ENCODE results near the gene KLF16.
A peak's percentile ranks its signal among the peaks of the same experiment; 100 is the strongest.

KLF16 gene

DNA sequence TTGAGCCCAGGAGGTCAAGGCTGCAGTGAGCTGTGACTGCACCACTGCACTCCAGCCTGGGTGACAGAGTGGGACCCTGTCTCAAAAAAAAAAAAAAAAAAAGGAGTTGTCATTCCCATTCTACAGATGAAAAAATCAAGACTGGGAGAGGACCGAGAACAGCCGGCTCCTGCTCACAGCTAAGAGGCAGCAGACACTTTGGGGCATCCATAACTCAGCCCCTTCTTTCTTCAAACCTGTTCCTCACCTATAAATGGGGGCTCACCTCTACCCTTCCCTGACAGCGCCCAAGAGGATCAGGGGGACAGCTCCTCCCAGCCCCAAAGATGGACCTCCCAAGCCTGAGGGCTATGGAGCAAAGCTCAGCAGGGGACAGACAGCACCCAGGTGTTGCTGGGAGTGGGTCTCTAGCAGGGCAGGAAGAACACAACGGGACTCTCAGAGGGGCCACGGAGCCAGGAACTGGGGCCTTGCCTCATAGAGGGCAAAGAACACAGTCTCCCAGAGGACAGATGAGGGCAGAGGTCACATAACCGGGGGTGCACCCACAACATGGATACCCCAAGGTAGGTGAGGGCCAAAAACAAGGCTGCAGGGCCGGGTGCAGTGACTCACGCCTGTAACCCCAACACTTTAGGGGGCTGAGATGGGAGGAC is 3.4 kb upstream of the KLF16 start:
- no peak for DNase-seq

DNA sequence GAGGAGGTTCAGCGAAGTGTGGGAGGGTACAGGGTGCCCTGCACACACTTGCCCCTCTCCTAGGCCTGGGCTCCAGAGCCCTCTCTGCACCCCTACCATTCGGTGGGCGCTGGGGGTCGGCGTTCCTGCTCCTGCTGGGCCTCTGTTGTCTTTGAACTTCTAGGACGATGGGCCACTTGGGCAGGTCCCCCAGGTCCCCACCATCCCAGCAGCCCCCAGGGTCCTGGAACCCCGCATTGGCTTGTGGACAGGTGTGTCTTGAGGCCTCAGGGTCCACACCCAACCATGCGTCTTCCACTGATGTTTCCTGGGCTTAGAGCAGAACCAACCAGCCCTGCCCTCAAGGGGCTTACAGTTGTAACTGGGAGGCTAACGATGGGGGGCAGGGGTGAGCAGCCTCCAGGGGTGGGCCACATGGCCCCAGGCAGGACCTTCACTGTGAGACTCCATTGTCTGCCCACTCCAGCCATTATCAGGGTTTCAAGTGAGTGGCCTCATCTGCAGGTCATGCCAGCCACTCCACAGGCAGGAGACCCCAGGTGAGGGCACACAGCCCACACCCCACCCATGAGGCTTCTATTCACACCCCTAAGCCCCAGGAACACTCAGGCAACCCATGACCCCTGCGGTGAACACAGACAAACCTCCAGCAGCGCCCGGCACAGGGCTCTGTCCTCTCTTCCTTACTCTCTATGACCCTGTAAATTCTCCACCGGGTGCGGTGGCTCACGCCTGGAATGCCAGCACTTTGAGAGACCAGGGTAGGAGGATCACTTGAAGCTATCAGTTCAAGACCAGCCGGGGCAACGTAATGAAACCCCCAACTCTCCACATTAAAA is 2.0 kb upstream of the KLF16 start:
- no peak for DNase-seq

DNA sequence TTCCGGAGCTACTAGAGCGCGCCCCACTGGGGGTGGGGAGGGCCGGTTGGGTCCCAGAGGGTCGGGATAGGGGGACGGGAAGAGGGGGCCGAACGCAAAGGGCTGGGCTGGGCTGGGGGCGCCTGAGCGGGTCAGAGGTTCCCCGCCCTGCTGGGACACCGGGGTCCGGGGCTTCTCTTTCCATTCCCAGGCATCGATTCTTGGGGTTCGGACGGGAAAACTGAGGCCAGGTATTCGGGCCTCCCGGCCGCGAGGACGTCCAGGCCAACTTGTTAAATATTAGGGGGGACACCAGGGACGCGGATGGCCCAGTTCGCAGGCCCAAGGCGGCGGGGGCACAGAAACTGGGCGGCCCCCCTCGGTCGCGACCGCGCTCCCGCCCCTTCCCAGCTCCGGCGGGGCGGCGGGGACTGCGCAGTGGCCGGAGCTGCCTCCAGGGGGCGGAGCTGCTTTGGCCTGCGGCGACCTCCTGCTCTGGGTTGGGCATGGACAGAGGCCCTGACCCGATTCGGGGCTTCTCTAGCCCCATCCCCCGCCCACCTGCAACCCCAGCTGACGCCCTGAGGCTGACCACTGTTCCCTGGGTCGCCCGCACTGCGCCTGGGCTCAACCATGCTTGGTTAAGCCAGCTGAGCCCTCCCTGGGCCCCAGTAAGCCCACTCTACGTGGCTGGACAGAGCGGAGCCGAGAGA is 1.2 kb upstream of the KLF16 start:
- peak; percentile 82 for DNase-seq

DNA sequence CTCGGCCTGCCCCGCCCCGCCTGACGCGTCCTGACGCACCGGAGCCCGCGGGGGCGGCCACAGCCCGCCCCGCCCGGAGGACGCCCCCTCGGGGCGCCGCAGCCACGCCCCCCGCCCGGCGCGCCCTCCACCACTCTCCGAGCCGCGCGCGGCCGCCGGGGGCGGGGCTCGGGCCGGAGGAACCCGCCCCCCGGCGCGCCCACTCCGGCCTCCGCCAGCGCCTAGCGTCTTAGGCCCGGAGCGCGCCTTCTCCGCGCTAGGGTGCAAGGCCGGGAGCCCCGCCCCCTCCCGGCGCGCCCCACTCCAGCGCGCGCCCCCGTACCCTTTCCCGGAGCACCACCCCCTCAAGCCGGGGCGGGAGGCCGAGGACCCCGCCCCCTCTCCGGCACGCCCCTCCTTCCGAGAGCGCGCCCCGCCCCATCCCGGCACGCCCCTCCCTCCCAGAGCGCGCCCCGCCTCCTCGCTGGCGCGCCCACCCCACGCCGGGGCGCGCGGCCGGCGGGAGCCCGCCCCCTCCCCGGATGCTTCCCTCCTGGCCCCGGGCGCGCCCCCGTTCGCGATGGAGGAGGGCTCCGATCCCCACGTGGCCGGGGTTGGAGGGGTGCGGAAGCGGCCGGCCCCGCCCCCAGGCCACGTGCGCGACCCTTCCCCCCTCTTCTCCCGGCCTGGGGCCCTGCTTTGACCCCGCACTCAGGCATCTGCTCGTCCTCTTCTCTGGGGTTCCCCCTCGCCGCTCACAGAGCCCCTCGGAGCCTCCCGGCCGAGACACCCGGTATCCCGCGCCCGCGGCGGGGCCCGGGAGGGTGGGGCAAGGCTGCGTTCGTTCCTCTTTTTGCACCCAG is 480 bp upstream of the KLF16 start:
- peak; percentile 94 for DNase-seq

DNA sequence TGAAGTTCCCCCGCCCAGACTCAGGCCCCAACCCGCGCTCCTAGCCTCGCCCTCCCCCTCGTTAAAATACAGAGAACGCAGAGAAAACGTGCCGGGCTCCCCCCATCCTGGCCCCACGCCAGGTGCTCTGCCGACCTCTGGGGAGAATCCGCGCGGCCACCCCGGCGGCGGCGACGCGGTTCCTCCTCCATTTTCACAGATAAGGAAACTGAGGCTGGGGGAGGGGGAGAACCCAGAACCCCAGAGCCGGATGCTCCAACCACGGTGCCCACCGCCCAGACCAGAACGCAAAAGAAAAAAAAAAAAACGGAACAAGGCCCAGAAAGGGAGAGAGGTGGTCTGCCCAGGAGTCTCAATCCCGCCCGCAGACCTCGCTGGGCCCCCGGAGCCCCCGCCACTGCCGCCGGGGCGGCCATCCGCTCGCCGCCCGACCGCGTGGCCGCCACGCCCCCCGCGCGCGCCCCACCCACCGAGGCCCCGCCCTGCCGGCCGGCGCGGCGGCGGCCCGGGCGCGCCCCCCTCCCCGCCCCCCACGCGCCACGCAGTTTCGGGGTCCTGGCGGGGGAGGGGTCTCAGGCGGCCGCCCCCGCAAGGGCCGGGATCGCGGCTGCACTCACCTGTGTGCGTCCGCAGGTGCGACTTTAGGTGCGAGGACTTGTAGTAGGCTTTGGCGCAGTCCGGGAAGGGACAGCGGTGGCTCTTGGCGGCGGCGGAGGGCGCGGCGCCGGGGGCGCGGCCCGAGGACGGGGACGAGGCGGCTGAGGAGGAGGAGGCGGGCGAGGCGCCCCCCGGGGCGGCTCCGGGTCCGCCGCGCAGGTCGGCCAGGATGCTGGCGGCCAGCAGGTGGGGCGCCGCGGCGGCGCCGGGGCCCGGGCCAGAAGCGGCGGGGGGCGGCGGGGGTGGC is 703 bp downstream of the KLF16 start:
- peak; percentile 58 for DNase-seq

DNA sequence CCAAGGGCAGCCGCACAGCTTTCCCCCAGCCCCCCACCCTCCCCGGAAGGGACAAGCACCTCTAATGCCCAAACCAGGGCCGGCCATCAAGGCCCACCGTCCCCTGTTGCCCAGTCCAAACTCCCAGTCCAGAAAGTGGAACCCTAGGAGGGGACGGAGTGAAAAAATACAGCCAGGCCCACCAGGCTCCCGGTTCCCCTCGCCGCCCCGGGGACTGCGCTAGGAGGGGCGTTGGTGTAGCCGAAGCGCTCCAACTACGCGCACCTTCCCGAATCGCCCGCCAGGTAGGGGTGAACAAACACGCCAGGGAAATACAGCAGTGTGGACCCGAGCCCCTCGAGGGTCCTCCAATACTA is 1.3 kb downstream of the KLF16 start:
- no peak for DNase-seq

DNA sequence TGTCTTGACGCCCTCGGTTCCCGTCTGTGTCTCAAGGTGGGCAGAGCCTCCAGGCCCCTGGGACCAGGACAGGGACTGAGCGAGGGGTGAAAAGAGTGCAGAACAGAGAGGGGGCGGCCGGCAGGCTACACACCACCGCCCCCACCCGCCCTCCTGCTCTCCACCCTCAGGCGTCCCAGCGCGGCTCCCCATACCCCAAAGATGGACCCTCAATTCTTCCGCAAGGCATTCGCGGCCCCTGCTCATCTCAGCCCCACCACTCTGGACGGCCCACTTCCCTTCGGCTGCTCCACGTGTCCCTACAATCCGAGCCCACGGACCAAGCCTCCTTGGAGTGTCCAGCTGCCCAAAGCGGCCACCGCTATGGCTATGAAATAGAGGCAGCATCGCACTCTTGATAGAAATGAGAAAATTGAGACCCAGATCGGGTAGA is 1.8 kb downstream of the KLF16 start:
- no peak for DNase-seq

DNA sequence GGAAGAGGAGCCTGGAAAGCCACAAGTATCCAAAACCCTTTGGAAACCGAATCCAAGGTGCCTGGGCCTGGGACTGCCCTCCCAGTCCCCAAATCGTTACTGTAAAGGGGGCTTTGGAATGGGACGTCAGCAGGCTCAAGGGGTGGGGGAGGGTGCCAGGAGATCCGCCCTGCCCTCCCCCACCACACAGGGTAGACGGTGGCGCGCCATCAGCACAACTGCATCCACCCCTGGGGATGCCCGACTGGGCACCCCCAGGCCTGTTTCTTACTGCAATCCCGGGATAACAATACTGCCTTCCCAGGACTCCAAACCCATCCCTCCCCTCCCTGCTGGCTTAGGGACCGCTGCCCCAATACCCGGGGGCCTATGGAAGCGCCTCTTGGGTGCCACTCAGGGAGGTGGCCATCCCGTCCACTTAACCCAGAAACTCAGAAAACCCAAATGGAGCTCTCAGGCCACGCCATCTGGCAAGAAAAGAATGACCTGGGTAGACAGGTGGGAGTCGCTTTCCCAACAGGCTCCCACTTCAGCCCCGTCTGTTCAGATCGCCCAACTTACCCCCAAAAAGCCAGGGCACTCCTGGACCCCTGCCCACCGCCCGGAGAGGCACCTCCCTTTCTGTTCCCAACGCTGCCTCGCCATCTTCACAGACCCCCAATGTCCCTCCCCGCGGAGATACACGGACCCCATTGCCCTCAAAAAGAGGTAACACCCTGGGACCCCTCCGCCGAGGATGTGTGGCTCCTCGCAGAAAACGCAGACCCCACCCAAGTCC is 2.4 kb downstream of the KLF16 start:
- no peak for DNase-seq

DNA sequence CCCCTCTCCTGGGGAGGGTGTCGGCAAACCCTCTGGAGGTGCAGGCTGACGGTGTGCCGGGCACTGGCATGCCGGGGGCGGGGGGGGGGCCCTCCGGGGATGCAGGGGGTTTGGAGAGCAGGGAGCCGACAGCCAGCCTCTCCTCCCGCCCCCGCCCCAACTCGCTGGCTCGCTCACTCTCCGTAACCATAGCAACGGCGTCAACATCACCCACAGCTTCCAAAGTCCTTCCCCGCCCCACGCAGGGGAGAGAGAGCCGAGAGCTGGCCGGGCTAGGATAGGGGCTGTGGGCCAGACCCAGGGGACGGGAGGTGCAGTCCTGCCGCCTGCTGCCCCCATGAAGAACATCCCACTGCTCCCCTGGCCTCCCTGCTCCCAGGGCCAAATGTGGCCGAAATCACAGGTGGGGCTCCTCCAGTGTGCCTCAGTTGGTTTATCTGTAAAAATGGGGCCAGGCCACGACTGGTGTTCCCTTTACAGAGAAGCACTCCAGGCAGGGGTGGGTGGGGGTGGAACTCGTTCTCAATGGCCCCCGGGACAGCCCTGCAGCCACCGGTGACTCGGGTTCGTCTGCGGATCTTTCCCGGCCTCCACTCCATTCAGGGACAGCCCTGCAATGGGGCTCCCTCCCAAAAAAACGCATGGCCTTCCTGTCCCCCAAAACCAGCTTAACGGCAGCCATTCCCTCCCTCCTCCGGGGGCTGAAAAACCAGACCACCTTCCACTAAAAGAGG is 3.2 kb downstream of the KLF16 start:
- DNase-seq: peak; percentile 89

DNA sequence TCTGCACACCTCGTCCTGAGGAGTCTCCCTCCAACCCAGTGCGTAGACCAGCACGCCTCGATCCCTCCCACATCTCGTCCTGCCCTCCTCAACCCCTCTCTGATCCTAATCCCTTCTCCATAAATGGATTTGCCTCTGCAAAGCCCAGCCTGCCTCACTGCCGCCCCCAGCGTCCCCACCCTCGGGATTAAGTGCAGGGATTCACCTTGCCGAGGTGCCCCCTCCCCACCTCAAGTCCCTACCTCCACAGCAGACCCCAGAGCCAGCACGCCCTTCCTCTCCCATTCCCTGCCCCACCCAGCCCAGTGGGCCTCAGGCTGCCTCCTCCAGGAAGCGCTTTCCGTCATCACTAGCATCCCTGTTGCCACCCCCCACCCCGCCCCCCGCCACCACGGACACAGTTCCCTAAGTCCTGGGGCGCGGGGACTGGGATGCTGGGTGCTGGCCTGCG is 4.0 kb downstream of the KLF16 start:
- DNase-seq: peak; percentile 48

DNA sequence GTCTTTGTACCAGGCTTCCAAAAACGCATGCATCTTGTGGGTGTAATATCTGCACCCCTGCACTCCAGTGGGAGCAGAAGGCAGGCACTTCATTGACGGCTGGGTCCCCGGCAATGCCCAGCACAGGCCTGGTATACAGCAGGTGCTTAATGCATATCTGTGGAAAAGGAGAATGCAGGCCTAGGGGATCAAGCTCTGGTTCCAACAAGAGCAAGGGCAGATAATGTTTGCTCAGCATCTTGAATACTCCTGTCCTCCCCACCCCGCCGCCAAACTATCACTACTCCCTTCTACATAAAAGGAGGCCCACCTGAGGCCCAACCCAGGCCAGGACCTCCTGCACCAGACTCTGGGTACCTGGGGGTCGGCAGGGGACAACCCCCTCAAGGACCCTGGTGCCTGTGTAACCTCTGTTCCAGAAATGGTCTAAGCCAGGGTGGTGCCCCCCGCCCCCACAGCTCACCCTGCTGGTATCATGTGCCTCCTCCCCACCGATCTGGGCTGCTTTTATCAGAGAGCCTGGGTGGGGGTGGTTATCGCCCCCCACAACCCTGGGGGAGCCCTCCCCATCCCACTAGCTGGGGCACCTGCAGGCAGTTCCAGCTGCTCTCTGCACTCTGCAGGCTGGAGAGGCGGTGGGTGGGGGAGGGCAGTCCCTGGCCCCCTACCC is 4.8 kb downstream of the KLF16 start:
- no peak for DNase-seq

DNA sequence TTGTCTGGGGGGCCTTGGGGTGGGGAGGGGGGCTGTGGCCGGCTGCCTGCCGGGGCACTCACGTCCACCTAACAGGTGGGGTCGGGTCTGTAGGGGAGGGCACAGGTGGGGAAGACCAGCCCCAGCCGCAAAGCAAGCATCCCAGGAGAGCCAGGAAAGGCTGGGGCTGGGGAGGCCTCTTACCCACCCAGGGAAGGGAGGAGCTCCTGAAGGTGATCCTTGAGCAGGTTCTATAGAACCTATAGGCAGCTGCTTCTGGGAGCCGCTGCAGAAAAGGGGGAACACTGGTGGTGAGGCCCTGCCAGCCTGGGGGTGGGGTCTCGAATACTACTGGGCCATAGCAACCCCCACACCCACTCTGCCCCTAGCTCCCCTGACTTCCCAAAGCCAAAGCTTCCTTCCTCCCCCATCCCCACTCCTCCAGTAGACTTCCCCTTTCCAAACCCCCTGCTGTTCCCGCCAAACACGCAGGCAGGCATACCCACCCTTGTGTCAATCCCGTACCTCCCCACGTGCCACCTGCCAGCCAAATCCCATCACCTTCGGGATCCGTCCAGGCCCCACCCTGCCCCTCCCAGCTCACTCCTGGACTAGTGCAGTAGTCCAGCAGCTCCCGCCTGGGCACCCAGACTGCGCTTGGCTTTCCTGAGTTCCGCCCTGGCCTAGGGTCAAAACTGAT is 5.6 kb downstream of the KLF16 start:
- no peak for DNase-seq

DNA sequence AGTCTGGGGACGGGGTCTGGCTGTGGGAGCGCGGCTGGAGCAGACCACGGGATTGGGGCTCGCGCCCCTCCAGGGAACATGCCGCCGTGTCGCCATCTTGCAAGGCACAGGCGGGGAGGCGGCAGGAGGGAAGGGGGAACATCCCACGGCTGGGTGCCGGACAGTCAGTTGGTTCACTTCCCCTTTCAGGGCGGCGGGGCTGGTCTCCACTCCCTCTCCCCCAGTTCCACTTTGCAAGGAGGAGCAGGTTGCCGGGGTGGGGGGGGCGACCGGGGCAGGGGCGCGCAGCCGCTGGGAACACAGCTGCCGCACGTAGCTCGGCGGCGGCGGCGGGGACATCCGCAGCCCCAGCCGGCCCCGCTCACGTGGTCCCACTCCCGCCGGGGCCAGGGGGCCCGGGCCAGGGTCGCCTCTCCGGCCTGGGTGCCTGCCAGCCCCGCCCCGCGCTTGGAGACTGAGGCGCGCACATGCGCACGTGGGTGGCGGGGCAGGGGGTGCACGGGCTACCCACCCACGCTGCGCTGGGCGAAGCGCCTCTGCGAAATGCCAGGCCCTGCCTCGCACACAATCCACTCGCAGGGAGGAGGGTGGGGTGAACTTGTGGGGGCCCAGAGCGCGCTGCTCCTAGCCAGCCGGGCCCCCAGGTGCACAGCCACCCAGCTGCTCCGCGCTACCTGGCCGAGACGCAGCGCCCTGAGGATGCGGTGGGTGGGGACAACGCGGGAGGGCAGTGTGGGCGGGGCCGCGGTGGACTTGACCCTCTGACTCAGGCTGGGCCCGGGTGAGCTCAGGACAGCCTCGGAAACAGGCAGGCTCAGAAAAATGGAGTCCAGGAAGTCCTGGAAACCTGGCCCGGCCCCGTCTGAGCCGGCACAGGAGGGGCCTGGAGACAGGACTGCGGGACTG is 6.4 kb downstream of the KLF16 start:
- DNase-seq: peak; percentile 82

DNA sequence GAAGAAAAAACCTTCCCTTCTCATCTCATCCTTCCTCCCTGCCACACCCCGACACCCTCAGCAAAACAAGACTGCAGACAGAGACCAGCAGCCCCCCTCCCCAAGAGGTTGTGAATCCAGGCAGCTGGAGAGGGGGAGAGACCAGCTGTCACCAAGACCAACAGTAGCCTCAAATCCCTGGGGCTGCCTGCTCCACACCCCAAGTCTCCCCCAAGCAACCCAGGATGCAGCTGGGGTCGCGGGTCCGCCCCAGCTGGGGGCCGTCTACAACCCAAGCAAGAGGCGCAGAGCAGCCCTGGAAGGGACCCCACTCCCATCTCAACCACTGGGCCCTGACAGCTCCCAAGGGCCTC is 7.1 kb downstream of the KLF16 start:
- no peak for DNase-seq

DNA sequence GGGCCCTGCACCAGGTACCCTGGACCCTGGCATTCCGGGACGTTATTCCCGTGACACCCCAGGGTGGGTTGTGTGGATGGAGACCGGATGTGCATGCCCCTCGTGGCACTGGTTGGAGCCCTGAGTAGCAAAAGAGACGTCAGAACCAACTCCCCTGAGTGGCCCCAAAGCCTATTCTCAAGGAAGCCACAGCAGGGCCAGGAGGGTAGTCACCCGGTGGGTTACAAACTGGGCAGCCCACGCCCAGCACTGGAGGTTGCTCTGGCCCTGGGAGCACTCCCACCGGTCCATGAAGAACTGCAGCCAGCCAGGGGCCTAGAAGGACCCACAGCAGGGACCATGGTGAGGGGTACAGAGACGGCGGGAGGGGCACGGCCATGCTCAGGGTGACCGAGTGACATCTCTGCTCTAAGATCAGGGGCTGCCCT is 7.5 kb downstream of the KLF16 start:
- no peak for DNase-seq

DNA sequence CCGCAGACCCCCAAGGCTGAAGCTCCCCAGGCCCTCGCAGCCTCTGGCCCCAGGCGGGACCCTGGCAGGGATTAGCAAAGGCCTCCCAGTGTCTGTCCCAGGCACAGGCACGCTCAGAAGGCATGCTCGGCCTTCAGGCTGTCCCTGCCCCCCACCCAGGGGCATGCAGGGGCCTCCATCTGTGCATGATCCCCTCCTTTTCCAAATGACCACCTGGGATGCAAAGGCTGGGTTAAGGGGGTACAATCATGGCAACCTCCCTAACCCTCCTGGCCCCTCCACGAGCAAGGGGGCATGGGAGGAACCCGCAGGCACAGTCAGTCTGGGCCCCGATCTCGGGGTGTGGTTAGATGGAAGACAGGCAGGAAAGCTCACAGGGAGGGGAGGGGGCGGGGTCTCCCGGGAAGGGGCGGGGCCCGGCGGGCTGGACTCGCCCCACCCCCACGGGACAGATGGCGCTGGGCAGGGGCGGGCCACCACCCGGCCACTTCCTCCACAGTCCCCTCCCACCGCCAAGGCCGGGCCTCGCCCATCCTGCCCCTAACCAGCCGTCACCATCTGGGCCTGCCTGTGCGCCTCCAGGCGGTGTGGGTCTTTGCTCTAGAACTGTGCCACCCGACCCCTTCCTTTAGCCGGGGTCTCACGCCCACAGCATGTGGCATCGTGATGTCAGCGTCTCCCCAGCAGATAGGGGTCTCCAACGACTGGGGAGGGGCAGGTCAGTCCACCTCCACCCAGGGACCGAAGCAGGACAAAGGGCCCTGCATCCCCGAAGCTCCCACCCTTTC is 8.1 kb downstream of the KLF16 start:
- DNase-seq: peak; percentile 93

DNA sequence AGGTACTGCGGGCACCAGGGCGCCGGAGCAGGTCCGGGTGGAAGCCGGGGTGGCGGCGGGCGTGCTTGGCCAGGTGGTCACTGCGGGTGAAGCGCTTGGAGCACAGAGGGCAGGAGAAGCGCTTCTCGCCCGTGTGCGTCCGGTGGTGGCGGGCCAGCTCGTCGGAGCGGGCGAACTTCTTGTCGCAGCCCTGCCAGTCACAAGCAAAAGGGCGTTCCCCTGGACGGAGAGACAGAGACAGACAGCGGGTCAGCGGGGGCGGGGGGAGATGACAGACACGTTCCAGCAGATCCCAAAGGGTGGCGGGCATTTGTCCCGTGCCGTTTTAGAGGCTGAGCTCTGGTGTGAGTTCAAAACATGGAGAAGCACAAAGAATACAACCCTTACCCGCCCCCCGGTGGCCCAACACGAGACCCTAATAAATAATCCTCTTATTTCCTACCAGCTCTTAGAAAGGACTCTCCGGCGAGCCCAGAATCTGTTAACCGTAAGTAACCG is 8.8 kb downstream of the KLF16 start:
- DNase-seq: peak; percentile 51
